Measurements from ENCODE around the gene SMAD7. TPM values are rescaled to one million over a fixed set of nuclear protein-coding genes. Genes with fewer than 3 reads are reported as not detected.

SMAD7 gene
- total and polyA plus RNA-seq, 2 experiments from 2014 or later: 6.8 to 51.7 TPM

DNA sequence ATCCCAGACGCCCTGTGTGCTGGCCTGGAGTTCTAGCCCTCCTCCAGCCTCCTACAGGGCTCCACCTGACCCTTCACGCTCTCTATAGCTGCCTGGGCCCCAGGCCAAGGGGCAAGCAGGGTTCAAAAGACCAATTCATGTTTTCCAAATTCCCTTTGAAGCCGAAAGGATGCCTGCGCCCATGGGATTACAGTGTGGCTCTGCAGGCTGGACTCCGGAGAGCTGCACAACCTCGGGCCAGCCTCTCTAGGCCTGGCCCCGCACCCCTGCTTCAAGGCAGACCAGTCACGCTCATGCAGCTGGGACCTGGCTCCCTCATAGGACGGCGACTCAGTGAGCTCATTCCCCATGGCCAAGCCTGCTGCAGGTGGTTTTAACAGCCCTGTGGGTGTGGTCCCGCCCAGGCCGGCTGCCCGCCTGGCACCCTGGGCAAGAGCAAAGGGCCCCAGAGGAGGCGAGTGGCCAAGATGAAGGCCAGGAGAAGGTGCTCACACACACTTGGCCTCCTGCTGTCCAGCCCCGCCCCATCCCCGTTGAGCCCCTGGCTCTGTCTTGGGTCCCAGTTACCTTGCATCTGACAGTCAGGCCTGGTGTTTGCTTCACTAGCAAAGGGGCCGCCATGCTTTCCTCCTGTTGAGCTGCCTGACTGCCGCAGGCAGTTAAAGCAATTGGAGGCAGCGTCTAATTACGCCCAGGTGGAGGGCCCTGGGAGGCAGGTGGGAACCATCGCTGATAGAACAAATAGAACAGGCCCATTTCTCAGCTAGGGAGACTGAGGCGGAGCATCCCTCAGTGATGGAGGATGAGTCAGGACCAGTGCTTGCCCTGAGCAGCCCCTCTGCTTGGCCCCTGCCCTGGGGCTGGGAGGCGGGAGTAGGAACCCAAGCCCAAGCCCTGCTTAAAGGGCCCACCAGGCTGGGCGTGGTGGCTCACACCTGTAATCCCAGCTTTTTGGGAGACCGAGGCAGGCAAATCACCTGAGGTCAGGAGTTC, 56.9 kb downstream of the SMAD7 start:
- no peak for DNase-seq
- Histone ChIP-seq H3K27me3 (replicated peaks; ENCODE audit: insufficient read depth) (no peaks in the 10 kb centered on the region), H3K9me2 (ENCODE audit: insufficient read depth) (no peaks in the 10 kb centered on the region), H3K4me1 (ENCODE audit: insufficient read depth) (0 out of 2 replicates have a peak, but pooled peaks cover 12% of the 10 kb centered on the region), H3K9ac (no peak overlapping the region), H3K4me2 (ENCODE audit: unreplicated experiment) (no peak overlapping the region), H3K27ac (no peak overlapping the region), H3K79me2 (ENCODE audit: insufficient read depth) (no peaks in the 10 kb centered on the region), H3K4me3 (no peak overlapping the region), H3K9me3 (ENCODE audit: low read depth) (no peaks in the 10 kb centered on the region), H3F3A (ENCODE audit: insufficient read depth) (0 out of 2 replicates have a peak, but pooled peaks cover 3% of the 10 kb centered on the region), H3K36me3 (ENCODE audit: low read depth) (no peaks in the 10 kb centered on the region), H4K20me1 (ENCODE audit: insufficient read depth) (no peaks in the 10 kb centered on the region), H2AFZ (no peak overlapping the region)
- WGBS, 2 experiments (ENCODE audit: low coverage in 1 of 2, low lambda C conversion rate in 2 of 2, missing lambda C conversion rate in 2 of 2): 92 to 94% methylated on average over 23 to 25 of the region's 25 CpGs
- in situ Hi-C loops (cut with MboI): no loop called here
- TF ChIP-seq EZH2phosphoT487 (IDR thresholded peaks at IDR 0.05; ENCODE audit: insufficient read depth, low read depth) (no peak), EZH2 (IDR thresholded peaks at IDR 0.05; ENCODE audit: insufficient read depth, poor library complexity, severe bottlenecking) (no peak)

DNA sequence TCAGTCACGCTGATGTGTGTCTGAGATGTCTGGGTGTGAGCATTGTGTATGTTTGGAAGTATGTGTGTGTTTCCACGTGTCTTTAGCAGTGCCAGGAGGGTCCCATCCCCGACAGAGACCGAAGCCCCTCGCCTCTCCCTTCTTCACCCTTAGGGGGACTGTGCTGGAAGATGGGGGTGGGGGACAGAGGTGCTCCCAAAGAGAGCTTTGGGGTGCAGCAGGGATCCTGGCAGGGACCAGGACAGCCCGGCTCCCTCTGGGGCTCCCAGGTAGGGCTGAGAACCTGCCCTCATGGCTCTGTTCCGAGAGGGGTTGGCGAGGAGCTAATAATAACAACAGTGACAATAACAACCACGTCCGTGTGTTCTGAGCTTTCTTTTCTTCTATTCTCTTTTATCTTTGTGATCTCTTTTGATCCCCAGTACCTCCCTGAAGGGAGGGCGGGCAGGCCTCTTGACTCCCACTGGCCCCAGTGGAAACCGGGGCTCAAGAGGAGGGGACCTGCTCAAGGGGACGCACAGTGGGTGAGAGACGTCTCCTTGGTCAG, 57.6 kb downstream of the SMAD7 start:
- TF ChIP-seq EZH2phosphoT487 (IDR thresholded peaks at IDR 0.05; ENCODE audit: insufficient read depth, low read depth) (no peak), EZH2 (IDR thresholded peaks at IDR 0.05; ENCODE audit: insufficient read depth, poor library complexity, severe bottlenecking) (no peak)
- no peak for DNase-seq
- WGBS, 2 experiments (ENCODE audit: low coverage in 1 of 2, low lambda C conversion rate in 2 of 2, missing lambda C conversion rate in 2 of 2): 89 to 94% methylated on average over 13 to 14 of the region's 14 CpGs
- H3K36me3 ChIP-seq (ENCODE audit: low read depth): no peaks in the 10 kb centered on the region
- H3K4me3 ChIP-seq: no peak overlapping the region
- in situ Hi-C loops (cut with MboI): no loop called here
- H3K9me3 ChIP-seq (ENCODE audit: low read depth): no peaks in the 10 kb centered on the region
- no peaks in the 10 kb centered on the region for H3K79me2 ChIP-seq (ENCODE audit: insufficient read depth)
- H2AFZ ChIP-seq: no peak overlapping the region
- H3K27ac ChIP-seq: no peak overlapping the region
- no peaks in the 10 kb centered on the region for H4K20me1 ChIP-seq (ENCODE audit: insufficient read depth)
- H3K27me3 ChIP-seq (replicated peaks; ENCODE audit: insufficient read depth): no peaks in the 10 kb centered on the region
- H3K9ac ChIP-seq: no peak overlapping the region
- H3K4me2 ChIP-seq (ENCODE audit: unreplicated experiment): no peak overlapping the region
- H3F3A ChIP-seq (ENCODE audit: insufficient read depth): 0 out of 2 replicates have a peak, but pooled peaks cover 1% of the 10 kb centered on the region
- H3K9me2 ChIP-seq (ENCODE audit: insufficient read depth): no peaks in the 10 kb centered on the region
- 0 out of 2 replicates have a peak, but pooled peaks cover 12% of the 10 kb centered on the region for H3K4me1 ChIP-seq (ENCODE audit: insufficient read depth)

DNA sequence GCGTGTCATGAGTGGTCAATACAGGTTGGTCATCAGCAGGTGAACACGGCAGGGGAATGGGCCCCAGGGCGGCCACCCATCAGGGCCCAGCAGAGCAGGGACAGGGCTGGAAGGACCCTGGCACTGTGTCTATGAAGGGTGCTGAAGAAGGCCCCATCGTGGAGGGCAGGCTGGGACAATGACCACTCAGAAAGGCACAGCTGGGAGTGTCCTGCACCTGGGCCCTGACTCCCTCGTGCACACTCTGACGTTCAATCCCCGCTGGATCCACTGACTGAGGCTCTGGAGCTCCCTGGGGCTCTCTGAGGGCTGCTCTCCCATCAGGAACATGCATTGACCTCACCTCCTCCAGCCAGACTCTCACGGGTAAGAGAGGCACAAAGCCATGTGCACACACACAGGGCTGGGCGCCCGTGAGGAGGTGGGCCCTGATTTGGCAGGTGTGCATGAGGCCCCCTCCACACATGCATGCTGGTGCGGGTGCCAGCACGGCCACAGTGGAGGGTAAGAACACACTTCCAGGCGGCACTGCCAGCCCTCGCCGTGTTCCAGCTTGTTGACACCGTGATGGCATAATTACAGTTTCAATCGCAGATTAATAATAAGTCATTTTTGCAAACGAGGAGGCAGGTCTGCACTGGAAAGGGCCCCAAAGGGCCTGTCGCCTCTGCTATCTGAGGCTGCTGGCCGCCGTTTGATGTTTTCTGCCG, 58.5 kb downstream of the SMAD7 start:
- H3K27ac ChIP-seq: no peak overlapping the region
- DNase-seq: no peak

DNA sequence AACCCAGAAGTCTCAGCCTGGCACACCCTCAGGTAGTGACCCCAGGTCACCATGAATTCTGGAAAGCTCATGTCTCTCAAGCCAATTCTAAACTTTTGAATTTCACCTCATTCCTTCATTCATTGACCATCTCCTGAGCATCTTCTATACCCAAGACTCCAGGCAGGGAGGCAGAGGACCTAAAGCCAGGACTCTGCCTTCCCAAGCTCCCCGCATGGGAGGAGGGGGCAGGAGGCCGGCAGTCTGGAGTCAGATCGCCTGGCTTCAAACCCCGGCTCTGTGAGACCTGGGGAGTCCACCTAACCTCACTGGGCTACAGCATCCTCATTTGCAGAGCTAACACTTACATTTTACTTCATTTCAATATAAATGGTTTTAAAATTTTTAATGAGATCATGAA, 59.0 kb downstream of the SMAD7 start:
- DNase-seq: no peak
- TF ChIP-seq EZH2 (IDR thresholded peaks at IDR 0.05; ENCODE audit: insufficient read depth, poor library complexity, severe bottlenecking): no peak
- Histone ChIP-seq H3K4me2 (ENCODE audit: unreplicated experiment) (no peak overlapping the region), H3K9me2 (ENCODE audit: insufficient read depth) (no peaks in the 10 kb centered on the region), H4K20me1 (ENCODE audit: insufficient read depth) (no peaks in the 10 kb centered on the region), H3F3A (ENCODE audit: insufficient read depth) (no peaks in the 10 kb centered on the region), H3K4me1 (ENCODE audit: insufficient read depth) (0 out of 2 replicates have a peak, but pooled peaks cover 4% of the 10 kb centered on the region), H3K9me3 (ENCODE audit: low read depth) (no peaks in the 10 kb centered on the region), H3K36me3 (ENCODE audit: low read depth) (no peaks in the 10 kb centered on the region), H3K79me2 (ENCODE audit: insufficient read depth) (no peaks in the 10 kb centered on the region), H3K4me3 (no peak overlapping the region), H3K9ac (no peak overlapping the region), H3K27ac (no peak overlapping the region), H2AFZ (no peak overlapping the region), H3K27me3 (replicated peaks; ENCODE audit: insufficient read depth) (no peaks in the 10 kb centered on the region)
- in situ Hi-C loops (cut with MboI): no loop called here
- WGBS, 2 experiments (ENCODE audit: low coverage in 1 of 2, low lambda C conversion rate in 2 of 2, missing lambda C conversion rate in 2 of 2): 94% methylated on average over 4 of the region's 4 CpGs

More for the DNA sequence above, 58.5 kb downstream of the SMAD7 start:
- Histone ChIP-seq H3K79me2 (ENCODE audit: insufficient read depth) (no peaks in the 10 kb centered on the region), H3K27me3 (replicated peaks; ENCODE audit: insufficient read depth) (no peaks in the 10 kb centered on the region), H3K9me2 (ENCODE audit: insufficient read depth) (no peaks in the 10 kb centered on the region), H3K4me2 (ENCODE audit: unreplicated experiment) (no peak overlapping the region), H3K9ac (no peak overlapping the region), H3F3A (ENCODE audit: insufficient read depth) (no peaks in the 10 kb centered on the region), H3K4me1 (ENCODE audit: insufficient read depth) (0 out of 2 replicates have a peak, but pooled peaks cover 10% of the 10 kb centered on the region), H3K9me3 (ENCODE audit: low read depth) (no peaks in the 10 kb centered on the region), H2AFZ (no peak overlapping the region), H3K36me3 (ENCODE audit: low read depth) (no peaks in the 10 kb centered on the region), H4K20me1 (ENCODE audit: insufficient read depth) (no peaks in the 10 kb centered on the region), H3K4me3 (no peak overlapping the region)
- TF ChIP-seq EZH2phosphoT487 (IDR thresholded peaks at IDR 0.05; ENCODE audit: insufficient read depth, low read depth) (no peak), EZH2 (IDR thresholded peaks at IDR 0.05; ENCODE audit: insufficient read depth, poor library complexity, severe bottlenecking) (no peak)
- in situ Hi-C loops (cut with MboI): no loop called here
- 80 to 82% methylated on average over 22 of the region's 22 CpGs for WGBS, 2 experiments (ENCODE audit: low coverage in 1 of 2, low lambda C conversion rate in 2 of 2, missing lambda C conversion rate in 2 of 2)

Data from GM23248 (cell line).